Measurements from ENCODE around the gene CLEC2A.
"Not testable (repeated sequence)": the region's sequence is repeated elsewhere in the genome, so short reads cannot be mapped to it uniquely, and the experiment has no call there.

The CLEC2A gene

DNA sequence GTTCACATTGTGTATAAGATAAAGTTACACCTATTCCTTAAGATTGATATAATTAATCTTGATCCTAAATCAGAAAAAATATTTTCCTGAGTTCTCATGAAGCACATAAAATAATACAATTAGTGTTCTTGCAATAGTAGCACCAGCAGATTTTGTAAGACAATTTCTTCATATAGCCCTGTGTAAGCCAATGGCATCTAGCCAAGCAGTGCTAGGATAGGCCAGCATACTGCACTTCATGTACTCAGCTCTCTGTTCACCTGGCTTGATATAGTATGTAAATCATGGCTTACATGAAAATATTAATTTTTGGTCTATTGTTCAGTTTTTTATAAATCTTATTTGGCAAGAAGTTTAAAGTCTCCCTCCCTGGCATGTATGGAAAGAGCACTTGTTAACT lies 49.0 kb downstream of the CLEC2A start:
- Histone ChIP-seq H3K4me2 (no peak overlapping the region), H3K9ac (no peak overlapping the region), H4K20me1 (no peaks in the 10 kb centered on the region), H3K27me3 (no peaks in the 10 kb centered on the region), H3K4me3 (no peak overlapping the region), H3K9me3 (replicated peaks in 1 of 11) (no peaks in the 10 kb centered on the region), H3K27ac (no peak overlapping the region), H3K4me1 (peaks cover 0 to 14% (median 9%) of the 10 kb centered on the region in 10 experiments; a peak in 14 of 20 replicates), H3K36me3 (no peaks in the 10 kb centered on the region)
- TF ChIP-seq Cebpa-rat (IDR thresholded peaks at IDR 0.05): no peak

DNA sequence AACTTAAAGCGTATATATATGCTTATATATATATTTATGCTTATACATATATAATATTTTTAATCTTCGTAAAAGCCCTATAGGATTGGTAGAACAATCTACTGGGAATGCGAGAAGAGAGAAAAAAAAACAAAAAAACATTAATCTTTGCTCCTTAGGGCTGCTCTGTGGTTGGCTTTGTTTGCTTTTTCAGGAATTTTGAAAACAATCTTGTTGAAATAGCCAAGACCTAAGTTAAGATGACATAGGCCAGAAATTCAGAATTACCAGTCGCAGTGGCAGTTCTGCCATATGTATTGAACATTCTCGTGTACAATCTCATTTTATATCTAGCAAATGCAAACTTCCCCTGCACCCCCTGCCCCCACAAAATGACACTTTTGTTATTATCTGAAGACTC lies 50.2 kb downstream of the CLEC2A start:
- H3K4me1 ChIP-seq: peaks cover 0 to 14% (median 9%) of the 10 kb centered on the region in 10 experiments; a peak in 14 of 20 replicates
- H3K27ac ChIP-seq: no peak overlapping the region
- no peaks in the 10 kb centered on the region for H4K20me1 ChIP-seq
- H3K27me3 ChIP-seq: no peaks in the 10 kb centered on the region
- H3K4me3 ChIP-seq: no peak overlapping the region
- no peaks in the 10 kb centered on the region for H3K9me3 ChIP-seq (replicated peaks in 1 of 11)
- TF ChIP-seq Cebpa-rat (IDR thresholded peaks at IDR 0.05): no peak
- no peak overlapping the region for H3K4me2 ChIP-seq
- no peak overlapping the region for H3K9ac ChIP-seq
- H3K36me3 ChIP-seq: no peaks in the 10 kb centered on the region

DNA sequence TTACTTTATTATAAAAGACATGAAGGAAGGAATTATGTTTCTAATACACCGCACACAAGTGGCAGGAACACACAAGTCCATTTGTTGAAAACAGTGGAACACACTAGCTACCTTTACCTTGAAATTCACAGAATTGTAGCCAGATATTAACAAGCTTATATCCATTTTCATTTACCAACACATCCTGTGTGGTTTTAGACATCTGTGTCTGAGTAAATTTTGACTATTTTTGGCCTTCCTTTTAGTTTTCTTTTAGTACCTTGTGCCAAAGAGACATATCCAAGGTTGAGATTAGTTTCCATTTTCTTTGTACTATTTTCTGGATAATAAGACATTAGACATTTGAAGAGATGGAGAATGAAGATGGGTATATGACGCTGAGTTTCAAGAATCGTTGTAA lies 50.9 kb downstream of the CLEC2A start, which contains the start of gene KLRF2:
KLRF2 (plus strand) TSS at position 244 of the 400 bp plus-strand sequence; CDS start at position 351, 107 bp downstream.
- Histone ChIP-seq H3K4me1 (peaks cover 0 to 14% (median 9%) of the 10 kb centered on the region in 10 experiments; a peak in 14 of 20 replicates), H3K4me3 (no peak within 1 kb of the TSS), H3K36me3 (no peaks in the 10 kb centered on the region), H3K4me2 (peak within 1 kb of the TSS in 8 of 11 experiments; percentile 20 to 63 (median 46); a peak in 14 of 22 replicates), H4K20me1 (no peaks in the 10 kb centered on the region), H3K9me3 (replicated peaks in 1 of 11) (peaks cover 0 to 4% (median 0%) of the 10 kb centered on the region in 11 experiments; a peak in 3 of 22 replicates), H3K27ac (no peak within 1 kb of the TSS), H3K27me3 (no peaks in the 10 kb centered on the region), H3K9ac (no peak within 1 kb of the TSS)
- no peak for TF ChIP-seq Cebpa-rat (IDR thresholded peaks at IDR 0.05)

DNA sequence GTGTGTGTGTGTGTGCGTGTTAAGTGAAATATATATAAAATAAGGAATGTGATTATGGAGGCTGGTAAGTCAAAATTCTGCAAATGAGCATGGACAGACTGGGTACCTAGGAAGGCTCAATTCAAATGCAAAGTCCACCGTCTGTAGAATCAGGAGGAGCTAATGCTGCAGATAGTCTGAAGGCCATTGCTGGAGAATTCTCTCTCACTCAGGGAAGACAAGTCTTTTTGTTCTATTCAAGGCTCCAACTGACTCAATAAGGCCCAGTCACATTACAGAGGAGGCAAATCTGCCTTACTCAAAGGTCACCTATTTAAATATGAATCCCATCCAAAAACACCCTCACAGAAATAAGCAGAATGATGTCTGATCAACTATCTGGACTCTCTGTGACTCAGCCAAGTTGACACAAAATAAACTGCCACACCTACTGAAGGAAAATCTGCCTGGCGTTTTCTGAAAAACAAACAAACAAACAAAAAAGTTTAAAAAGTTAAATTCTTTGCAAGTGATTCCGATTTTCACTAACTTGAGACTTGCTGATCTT lies 51.6 kb downstream of the CLEC2A start:
- H3K27me3 ChIP-seq: no peaks in the 10 kb centered on the region
- peaks cover 0 to 8% (median 0%) of the 10 kb centered on the region in 11 experiments; a peak in 3 of 22 replicates for H3K9me3 ChIP-seq (replicated peaks in 1 of 11)
- peak overlapping the region in 7 of 11 experiments; percentile 4 to 63 (median 47); a peak in 8 of 22 replicates for H3K4me2 ChIP-seq
- no peak overlapping the region for H3K4me3 ChIP-seq
- no peak for TF ChIP-seq Cebpa-rat (IDR thresholded peaks at IDR 0.05)
- no peaks in the 10 kb centered on the region for H4K20me1 ChIP-seq
- H3K4me1 ChIP-seq: peaks cover 0 to 14% (median 9%) of the 10 kb centered on the region in 10 experiments; a peak in 14 of 20 replicates
- H3K36me3 ChIP-seq: no peaks in the 10 kb centered on the region
- H3K27ac ChIP-seq: no peak overlapping the region
- H3K9ac ChIP-seq: no peak overlapping the region

DNA sequence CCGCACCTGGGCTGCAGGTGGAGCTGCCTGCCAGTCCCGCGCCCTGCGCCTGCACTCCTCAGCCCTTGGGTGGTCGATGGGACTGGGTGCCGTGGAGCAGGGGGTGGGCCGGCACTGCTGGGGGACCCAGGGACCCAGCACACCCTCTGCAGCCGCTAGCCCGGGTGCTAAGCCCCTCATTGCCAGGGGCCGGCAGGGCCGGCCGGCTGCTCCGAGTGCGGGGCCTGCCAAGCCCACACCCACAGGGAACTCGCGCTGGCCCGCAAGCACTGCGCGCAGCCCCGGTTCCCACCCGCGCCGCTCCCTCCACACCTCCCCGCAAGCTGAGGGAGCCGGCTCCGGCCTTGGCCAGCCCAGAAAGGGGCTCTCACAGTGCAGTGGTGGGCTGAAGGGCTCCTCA lies 56.0 kb downstream of the CLEC2A start:
- not testable (repeated sequence) for H3K9ac ChIP-seq; H4K20me1 ChIP-seq; H3K36me3 ChIP-seq; H3K27me3 ChIP-seq; H3K4me2 ChIP-seq; H3K4me1 ChIP-seq; H3K27ac ChIP-seq; H3K4me3 ChIP-seq; H3K9me3 ChIP-seq (replicated peaks in 1 of 11)

- Histone ChIP-seq H3K4me3 (no peak overlapping the region), H3K9ac (no peak overlapping the region), H3K36me3 (no peaks in the 10 kb centered on the region), H3K27ac (no peak overlapping the region), H3K4me1 (peaks cover 0 to 13% (median 5%) of the 10 kb centered on the region in 10 experiments; a peak in 8 of 20 replicates), H4K20me1 (no peaks in the 10 kb centered on the region; a peak in 2 of 22 replicates), H3K4me2 (no peak overlapping the region), H3K27me3 (peaks cover 23 to 41% (median 31%) of the 10 kb centered on the region in 11 experiments), H3K9me3 (replicated peaks in 1 of 11) (peaks cover 0 to 13% (median 4%) of the 10 kb centered on the region in 11 experiments; a peak in 5 of 22 replicates)
- no peak for TF ChIP-seq Cebpa-rat (IDR thresholded peaks at IDR 0.05)
These were observed 59.4 kb downstream of the CLEC2A start for GRCh38 chr12:9872742-9873141.

DNA sequence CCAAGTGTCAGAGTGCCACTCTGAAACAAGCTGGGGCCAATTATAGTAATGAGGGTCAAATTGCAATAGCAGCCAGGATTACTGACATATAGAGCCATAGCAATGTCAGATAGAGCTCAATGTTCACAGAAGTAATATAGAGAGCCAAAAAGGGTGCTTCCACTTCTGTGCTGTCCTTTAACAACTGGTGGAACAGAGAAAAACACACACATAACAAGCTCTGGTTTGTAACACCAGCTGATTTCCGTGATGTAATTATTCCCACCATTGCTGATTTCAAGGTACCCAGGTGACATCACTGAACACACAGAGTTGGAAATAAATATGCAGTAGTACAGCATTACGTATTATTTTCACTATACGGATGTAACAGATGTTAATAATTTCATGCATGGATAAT lies 60.0 kb downstream of the CLEC2A start:
- Histone ChIP-seq H3K4me2 (no peak overlapping the region), H3K4me1 (peaks cover 0 to 13% (median 5%) of the 10 kb centered on the region in 10 experiments; a peak in 8 of 20 replicates), H3K27me3 (peaks cover 29 to 46% (median 37%) of the 10 kb centered on the region in 11 experiments), H4K20me1 (no peaks in the 10 kb centered on the region; a peak in 2 of 22 replicates), H3K36me3 (no peaks in the 10 kb centered on the region), H3K9ac (no peak overlapping the region), H3K27ac (no peak overlapping the region), H3K9me3 (replicated peaks in 1 of 11) (peaks cover 0 to 13% (median 4%) of the 10 kb centered on the region in 11 experiments; a peak in 5 of 22 replicates), H3K4me3 (no peak overlapping the region)
- no peak for TF ChIP-seq Cebpa-rat (IDR thresholded peaks at IDR 0.05)

DNA sequence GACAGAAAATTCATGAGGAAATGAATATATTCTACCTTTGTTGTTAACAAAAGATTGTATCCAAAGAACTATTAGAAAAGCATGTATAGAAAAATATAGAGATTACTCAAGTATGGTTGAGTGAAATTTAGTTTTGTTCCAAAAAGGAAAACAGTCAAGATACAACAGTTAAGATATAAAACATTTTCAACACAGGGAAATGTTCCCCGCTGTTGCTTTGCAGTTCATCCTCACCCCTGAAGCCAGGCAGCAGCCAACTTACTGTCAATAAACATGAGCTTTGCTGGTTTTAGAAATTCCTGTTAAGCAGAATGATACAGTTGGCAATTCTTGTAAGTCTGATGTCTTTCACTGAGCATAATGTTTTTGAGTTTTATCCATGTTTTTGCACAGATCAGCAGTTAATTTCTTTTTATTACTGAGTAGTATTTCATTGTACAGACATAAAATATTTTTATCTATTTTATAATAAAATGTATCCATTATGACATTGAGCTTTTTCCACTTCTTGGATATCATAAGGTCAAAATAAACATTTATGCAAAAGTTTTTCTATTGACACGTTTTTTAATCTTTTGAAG lies 61.8 kb downstream of the CLEC2A start:
- Histone ChIP-seq H3K27ac (peak overlapping the region in 4 of 11 experiments; percentile 48 to 78 (median 74); a peak in 7 of 22 replicates), H3K27me3 (peaks cover 46 to 64% (median 55%) of the 10 kb centered on the region in 11 experiments), H3K4me2 (peak overlapping the region in 5 of 11 experiments; percentile 56 to 90 (median 75); a peak in 9 of 22 replicates), H3K9me3 (replicated peaks in 1 of 11) (peaks cover 0 to 6% (median 0%) of the 10 kb centered on the region in 11 experiments; a peak in 2 of 22 replicates), H3K9ac (peak overlapping the region in 3 of 11 experiments; percentile 71 to 74 (median 73); a peak in 6 of 22 replicates), H3K4me3 (peak overlapping the region in 3 of 10 experiments; percentile 57 to 63 (median 61); a peak in 5 of 20 replicates), H3K36me3 (no peaks in the 10 kb centered on the region), H4K20me1 (no peaks in the 10 kb centered on the region; a peak in 2 of 22 replicates), H3K4me1 (peaks cover 0 to 13% (median 5%) of the 10 kb centered on the region in 10 experiments; a peak in 8 of 20 replicates)
- no peak for TF ChIP-seq Cebpa-rat (IDR thresholded peaks at IDR 0.05)

All from BLaER1 treated with 17β-estradiol and CSF1 and Interleukin-3, amounts not matched to agents 10 nM and 100 nM (cell line).